ENCODE data around the gene NR1H3.

The NR1H3 gene

DNA sequence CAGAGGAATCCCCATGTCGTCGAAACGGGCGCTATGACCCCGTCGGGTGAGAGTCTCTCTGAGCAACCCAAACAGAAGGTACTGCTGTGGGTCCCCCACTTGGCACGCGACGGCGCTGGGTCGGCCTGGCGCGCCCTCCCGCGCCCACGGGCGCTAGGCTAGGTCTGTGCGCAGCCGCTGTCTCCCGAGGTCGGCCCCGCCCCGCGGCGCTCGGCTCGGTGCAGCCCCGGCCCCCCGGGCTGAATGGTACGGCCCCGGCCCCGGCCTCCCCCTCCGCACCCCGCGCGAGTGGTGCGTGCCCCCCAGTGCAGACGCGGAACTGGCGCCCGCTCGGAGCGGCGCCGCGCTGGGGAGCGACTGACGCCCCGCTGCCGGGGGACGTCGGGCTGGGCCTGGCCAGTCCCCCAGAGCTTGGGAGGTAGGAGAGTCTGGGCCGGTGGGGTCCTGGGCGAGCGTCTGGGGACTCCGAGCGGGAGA lies 12.1 kb downstream of the NR1H3 start, which contains the start of gene MADD:
Gene MADD, plus strand, starts transcription at position 305 of the 477 bp plus-strand sequence.
- DNase-seq, result peak in 12 of 14 donors; percentile 80 to 95 (median 92)

GRCh38 chr11:47270331-47271271 lies 12.8 kb downstream of the NR1H3 start:
- peak in 5 of 14 donors; percentile 17 to 79 (median 20) for DNase-seq

DNA sequence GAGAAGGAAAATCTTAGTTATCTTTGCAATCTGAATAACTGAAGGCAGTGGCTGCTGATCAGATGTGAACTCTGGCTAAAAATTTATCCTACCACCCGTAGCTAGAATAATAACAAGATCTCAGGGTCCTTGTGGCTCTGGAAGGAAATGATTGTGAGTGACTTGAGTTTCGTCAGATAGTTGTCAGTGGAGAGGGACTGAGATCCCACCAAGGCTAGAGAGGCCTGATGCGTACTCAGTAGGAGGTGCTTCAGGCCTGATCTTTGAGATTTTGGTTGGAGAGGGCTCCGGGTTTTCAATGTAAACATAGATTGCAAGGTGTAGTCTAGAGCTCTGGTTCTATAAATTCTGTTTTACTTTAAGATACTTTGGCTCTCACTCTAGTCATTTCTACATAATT lies 13.5 kb downstream of the NR1H3 start:
- DNase-seq, result no peak

GRCh38 chr11:47271961-47272661 lies 14.3 kb downstream of the NR1H3 start:
- DNase-seq, result peak in 4 of 14 donors; percentile 6 to 85 (median 8)

DNA sequence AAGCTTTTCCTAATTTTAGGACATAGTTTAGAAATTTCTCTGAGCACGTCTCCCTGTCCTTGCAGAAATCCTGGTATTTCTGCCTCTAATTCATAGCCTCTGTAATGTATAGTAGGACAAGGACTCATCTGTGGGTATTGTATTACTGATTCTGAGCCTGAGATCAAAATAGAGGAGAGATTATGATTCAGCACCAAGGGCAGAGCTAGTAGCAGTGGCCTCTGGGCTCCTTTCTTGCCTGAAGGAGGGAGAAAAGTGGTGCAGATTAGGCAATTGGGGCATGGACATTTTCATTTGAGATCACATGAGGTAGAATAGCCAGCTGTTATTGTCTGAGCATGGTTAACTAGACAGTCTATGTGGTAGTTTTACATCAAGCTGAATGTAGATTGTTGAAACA lies 14.9 kb downstream of the NR1H3 start:
- DNase-seq, result no peak

DNA sequence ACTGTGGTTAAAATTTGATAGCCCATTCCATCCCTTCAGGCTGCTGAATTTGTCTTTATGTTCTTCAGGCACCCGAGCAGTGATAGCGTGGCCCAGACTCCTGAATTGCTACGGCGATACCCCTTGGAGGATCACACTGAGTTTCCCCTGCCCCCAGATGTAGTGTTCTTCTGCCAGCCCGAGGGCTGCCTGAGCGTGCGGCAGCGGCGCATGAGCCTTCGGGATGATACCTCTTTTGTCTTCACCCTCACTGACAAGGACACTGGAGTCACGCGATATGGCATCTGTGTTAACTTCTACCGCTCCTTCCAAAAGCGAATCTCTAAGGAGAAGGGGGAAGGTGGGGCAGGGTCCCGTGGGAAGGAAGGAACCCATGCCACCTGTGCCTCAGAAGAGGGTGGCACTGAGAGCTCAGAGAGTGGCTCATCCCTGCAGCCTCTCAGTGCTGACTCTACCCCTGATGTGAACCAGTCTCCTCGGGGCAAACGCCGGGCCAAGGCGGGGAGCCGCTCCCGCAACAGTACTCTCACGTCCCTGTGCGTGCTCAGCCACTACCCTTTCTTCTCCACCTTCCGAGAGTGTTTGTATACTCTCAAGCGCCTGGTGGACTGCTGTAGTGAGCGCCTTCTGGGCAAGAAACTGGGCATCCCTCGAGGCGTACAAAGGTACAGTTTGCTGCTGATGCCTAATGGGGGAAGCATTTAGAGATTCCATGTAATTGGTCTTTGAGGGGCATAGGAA lies 16.9 kb downstream of the NR1H3 start:
- DNase-seq, result no peak

- no peak for DNase-seq
Observed at GRCh38 chr11:47276923-47277322, 19.1 kb downstream of the NR1H3 start.

GRCh38 chr11:47278058-47278457 lies 20.3 kb downstream of the NR1H3 start:
- no peak for DNase-seq

GRCh38 chr11:47278769-47279168 lies 21.0 kb downstream of the NR1H3 start:
- DNase-seq, result no peak

- no peak for DNase-seq
Observed at GRCh38 chr11:47280099-47280498, 22.3 kb downstream of the NR1H3 start.

- no peak for DNase-seq
Observed at GRCh38 chr11:47280860-47281259, 23.1 kb downstream of the NR1H3 start.

GRCh38 chr11:47282462-47282861 lies 24.7 kb downstream of the NR1H3 start:
- DNase-seq, result no peak

DNA sequence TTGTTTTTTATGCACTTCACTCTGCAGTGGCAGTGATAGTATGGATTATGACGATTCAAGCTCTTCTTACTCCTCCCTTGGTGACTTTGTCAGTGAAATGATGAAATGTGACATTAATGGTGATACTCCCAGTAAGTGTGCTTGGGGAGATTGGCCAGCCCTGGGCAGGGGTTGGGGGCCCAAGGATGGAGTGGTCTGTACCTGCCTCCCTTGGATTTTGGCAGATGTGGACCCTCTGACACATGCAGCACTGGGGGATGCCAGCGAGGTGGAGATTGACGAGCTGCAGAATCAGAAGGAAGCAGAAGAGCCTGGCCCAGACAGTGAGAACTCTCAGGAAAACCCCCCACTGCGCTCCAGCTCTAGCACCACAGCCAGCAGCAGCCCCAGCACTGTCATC lies 26.4 kb downstream of the NR1H3 start:
- DNase-seq, result no peak

DNA sequence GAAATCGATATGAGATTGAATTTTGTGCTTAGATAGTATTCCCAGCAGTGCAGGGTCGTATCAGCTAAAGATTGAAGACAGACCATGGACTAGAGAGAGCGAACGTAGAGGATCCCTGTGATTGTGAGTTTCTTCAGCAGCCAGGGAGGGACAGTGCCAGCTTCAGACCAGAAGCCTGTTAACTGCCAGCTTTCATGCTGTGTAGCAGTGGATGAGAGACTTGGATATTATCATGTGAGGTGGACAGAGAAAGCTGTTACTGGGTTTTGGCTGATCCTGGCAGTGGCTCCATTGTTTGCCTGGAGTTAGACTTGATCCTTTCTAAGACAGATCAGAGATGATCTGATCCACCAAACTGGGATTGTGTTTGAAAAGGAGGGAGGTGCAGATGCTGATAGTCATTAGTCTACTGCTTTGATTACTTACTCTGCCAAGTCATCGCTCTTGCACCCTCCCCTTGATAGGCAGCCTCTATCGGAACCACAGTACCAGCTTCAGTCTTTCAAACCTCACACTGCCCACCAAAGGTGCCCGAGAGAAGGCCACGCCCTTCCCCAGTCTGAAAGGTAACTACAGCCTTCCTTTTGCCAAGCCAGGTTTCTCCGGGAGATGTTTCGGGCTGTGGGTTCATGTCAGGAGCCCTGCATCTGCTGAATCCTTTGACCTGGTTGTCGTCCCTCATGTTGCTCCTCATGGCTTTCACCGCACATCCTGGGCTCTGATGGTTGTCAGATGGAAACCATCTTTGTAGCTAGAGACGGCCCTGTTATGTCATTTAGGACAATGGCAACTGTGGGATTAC lies 28.4 kb downstream of the NR1H3 start:
- DNase-seq, result peak in 1 of 14 donors; percentile 28

- DNase-seq, result no peak
Observed at GRCh38 chr11:47288066-47288465, 30.3 kb downstream of the NR1H3 start.

DNA sequence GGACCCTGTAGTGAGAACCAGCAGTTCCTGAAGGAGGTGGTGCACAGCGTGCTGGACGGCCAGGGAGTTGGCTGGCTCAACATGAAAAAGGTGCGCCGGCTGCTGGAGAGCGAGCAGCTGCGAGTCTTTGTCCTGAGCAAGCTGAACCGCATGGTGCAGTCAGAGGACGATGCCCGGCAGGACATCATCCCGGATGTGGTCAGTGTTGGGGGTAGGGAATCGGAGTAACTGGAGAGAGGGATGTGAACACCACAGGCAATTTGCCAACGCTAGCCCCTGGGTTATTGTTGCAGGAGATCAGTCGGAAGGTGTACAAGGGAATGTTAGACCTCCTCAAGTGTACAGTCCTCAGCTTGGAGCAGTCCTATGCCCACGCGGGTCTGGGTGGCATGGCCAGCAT lies 32.1 kb downstream of the NR1H3 start:
- DNase-seq, result no peak

DNA sequence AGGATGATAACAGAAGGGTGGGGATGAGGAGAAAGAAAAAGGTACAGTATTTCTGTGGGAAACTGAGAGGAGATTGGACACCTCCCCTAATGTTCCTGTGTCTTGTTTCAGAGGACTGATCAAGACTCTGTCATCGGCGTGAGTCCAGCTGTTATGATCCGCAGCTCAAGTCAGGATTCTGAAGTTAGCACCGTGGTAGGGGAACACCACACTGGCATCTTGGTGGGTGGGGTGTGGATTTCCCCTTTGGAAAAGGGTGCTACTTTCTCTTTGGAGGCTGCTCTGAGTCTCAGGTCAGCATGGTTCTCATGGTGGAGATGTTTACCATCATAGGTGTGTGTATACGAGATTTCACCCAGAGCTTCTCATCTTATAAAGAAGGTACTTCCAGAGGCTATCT lies 37.6 kb downstream of the NR1H3 start:
- DNase-seq, result no peak

- no peak for DNase-seq
Observed at GRCh38 chr11:47296045-47296444, 38.2 kb downstream of the NR1H3 start.

DNA sequence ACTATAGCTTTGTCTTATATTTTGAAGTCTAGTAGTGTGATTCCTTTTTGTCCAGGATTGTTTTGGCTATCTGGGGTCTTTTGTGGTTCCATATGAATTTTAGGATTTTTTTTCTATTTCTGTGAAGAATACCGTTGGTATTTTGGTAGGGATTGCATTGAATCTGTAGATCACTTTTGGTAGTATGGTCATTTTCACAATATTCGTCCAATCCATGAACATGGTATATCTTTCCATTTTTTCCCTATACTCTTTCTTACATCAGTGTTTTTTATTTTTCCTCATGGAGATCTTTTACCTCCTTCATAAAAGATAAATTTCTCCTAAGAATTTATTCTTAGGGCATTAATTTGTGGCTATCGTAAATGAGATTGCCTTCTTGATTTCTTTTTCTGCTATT lies 41.3 kb downstream of the NR1H3 start:
- DNase-seq, result no peak

- DNase-seq, result no peak
Observed at GRCh38 chr11:47302853-47303252, 45.1 kb downstream of the NR1H3 start.

GRCh38 chr11:47305734-47306483 lies 48.1 kb downstream of the NR1H3 start:
- peak in 10 of 14 donors; percentile 9 to 71 (median 64) for DNase-seq

Measured in C1 segment of cervical spinal cord (tissue), 14 donors.